Measurements from ENCODE around the gene PTPRD.

The PTPRD gene

DNA sequence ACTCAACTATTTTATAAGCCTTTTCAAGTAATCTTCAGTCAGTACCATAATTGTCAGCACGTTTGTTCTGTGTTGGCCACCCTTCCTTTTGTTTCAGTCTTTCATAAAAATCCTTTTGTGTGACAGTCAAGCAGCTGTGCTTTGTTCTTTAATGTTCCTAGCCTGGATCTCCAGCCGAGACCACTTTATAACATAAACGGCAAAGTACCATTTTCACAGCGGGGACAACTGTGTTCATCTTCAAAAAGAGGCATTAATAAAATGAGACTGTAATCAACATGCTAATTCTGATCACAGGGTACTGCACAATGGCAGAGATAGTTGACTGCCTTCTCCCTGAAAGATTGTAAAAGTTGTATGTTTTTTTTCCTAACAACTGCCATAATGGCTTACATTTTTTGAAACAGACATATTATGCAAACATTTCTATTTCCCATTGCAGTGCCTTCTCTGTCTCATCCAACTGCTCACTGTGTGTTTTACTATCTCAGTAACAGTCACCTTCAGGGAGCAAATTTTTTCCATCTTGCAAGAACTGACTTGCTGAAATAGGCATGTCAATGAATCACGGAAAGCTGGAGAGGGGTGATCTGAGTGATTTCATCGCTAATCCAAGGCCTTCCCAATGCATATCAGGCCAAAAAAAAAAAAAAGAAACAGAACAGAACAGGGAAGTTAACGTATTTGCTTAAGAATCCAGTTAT, 1984.7 kb downstream of the PTPRD start:
- ChIA-PET POLR2A (no interaction called here), CTCF (no interaction called here)
- TF ChIP-seq CTCF (IDR thresholded peaks at IDR 0.05; ENCODE audit: insufficient read depth, low read length, missing control alignments): no peak
- DNase-seq (ENCODE audit: low read depth, low spot score): no peak
- no peak overlapping the region for H3K4me3 ChIP-seq (ENCODE audit: low read depth, low read length)

DNA sequence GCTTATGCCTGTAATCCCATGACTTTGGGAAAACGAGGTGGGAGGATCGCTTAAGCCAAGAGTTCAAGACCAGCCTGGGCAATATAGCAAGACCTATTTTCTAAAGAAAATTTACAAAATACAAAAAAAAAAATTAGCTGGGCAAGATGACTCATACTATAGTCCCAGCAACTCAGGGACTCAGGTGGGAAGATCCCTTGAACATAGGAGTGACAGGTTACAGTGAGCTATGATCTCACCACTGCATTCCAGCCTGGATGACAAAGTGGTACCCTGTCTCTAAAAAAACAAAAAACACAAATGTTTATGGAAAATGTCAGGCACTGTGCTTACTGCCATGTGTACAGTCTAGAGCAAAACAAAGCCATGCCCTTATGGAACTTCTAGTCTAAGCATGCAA, 1989.9 kb downstream of the PTPRD start:
- POLR2A ChIA-PET: no interaction called here
- CTCF ChIA-PET: no interaction called here
- TF ChIP-seq CTCF (IDR thresholded peaks at IDR 0.05; ENCODE audit: insufficient read depth, low read length, missing control alignments): no peak
- DNase-seq (ENCODE audit: low read depth, low spot score): no peak
- H3K4me3 ChIP-seq (ENCODE audit: low read depth, low read length): no peak overlapping the region

GRCh38 chr9:8622222-8622802, 1990.5 kb downstream of the PTPRD start:
- DNase-seq (ENCODE audit: low read depth, low spot score): no peak
- no peak overlapping the region for H3K4me3 ChIP-seq (ENCODE audit: low read depth, low read length)
- no peak for TF ChIP-seq CTCF (IDR thresholded peaks at IDR 0.05; ENCODE audit: insufficient read depth, low read length, missing control alignments)
- POLR2A ChIA-PET: no interaction called here
- CTCF ChIA-PET: no interaction called here

- CTCF ChIA-PET: no interaction called here
- POLR2A ChIA-PET: no interaction called here
- DNase-seq (ENCODE audit: low read depth, low spot score): no peak
- no peak overlapping the region for H3K4me3 ChIP-seq (ENCODE audit: low read depth, low read length)
- TF ChIP-seq CTCF (IDR thresholded peaks at IDR 0.05; ENCODE audit: insufficient read depth, low read length, missing control alignments): no peak
These were observed 1991.4 kb downstream of the PTPRD start for GRCh38 chr9:8621416-8621815.

- no peak for TF ChIP-seq CTCF (IDR thresholded peaks at IDR 0.05; ENCODE audit: insufficient read depth, low read length, missing control alignments)
- DNase-seq (ENCODE audit: low read depth, low spot score): no peak
- ChIA-PET CTCF (no interaction called here), POLR2A (no interaction called here)
- H3K4me3 ChIP-seq (ENCODE audit: low read depth, low read length): no peak overlapping the region
These were observed 1996.4 kb downstream of the PTPRD start for GRCh38 chr9:8616414-8616813.

GRCh38 chr9:8614926-8615440, 1997.8 kb downstream of the PTPRD start:
- no peak for DNase-seq (ENCODE audit: low read depth, low spot score)
- CTCF ChIA-PET: no interaction called here
- TF ChIP-seq CTCF (IDR thresholded peaks at IDR 0.05; ENCODE audit: insufficient read depth, low read length, missing control alignments): no peak
- POLR2A ChIA-PET: no interaction called here
- H3K4me3 ChIP-seq (ENCODE audit: low read depth, low read length): no peak overlapping the region

All from AG04449 (cell line).